LoVo (cell line): ENCODE results near the gene CARD8.
A peak's percentile ranks its signal among the peaks of the same experiment; 100 is the strongest.

Experiments
- DNase-seq: peaks from one replicate; pipeline ENCODE4 v3.0.0-alpha.2; 2016; ENCODE audit warnings: low spot score

The CARD8 gene

GRCh38 chr19:48210005-48210404, 45.7 kb downstream of the CARD8 start:
- DNase-seq, result no peak

DNA sequence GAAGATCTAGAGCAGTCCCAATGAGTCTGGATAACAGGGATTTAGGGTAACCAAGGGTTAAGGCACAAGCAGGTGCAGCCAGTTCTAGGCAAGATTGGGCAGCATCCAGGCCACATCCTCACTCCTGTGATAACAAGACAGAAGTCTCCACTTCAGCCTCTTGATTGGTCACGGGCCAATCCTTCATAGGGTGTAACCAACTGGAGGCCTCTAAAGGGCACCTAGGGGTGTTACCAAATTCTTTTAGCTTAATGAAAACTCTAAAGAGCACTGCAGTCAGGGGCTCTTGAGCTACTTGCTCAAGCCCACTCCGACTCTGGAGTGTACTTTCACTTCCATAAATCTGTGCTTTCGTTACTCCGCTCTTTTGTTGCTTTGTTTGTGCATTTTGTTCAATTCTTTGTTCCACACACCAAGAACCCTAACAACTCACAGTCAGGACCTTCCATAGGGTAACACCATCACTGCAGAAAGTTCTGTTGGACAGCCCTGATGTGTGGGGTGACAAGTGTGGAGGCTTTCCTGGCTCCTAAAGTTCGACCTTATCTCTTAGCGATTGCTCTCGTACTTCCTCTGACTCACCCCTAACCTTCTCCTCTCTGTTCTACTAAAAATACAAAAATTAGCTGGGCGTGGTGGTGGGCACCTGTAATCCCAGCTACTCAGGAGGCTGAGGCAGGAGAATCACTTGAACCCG, 49.2 kb downstream of the CARD8 start:
- DNase-seq, result no peak

DNA sequence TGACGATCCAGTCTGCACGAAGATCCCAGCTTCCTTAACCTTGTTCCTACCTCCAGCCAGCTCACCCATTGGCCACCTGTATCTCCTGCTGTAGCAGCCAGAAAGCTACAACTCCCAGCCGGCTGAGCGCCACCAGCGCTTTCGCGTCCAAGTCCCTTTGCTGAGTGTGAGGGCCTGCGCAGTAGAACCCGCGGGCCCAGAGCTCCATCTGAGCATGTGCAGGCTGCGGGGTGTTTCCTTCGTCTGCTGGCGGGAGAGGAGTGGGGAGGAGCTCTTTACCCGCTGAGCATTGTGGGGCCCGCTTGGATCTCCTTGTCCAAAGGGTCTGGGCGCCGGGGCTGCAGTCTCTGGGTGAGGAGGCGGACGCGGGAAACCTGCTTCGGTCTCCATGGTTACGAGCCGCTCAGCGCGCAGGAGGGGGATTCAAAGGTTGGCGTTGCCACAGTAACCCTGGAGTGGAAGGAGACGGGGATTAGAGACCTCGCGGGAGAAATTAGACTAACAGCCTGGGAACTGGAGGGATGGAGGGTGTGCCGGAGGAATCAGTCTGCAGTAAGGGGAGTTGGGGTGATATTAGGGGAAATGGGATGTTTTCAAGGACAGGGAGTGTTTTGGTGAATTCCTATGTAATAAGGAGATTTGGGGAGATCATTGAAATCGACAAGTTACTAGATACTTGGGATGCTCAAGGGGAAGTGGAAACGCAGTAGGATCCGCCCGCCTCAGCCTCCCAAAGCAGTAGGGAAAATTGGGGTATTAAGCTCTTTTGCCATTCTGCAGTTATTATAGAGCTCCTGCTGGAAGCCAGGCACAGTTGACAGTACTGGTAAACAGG, 51.7 kb downstream of the CARD8 start:
- peak; percentile 96 for DNase-seq

- DNase-seq, result no peak
Measured at GRCh38 chr19:48203222-48203793, 52.4 kb downstream of the CARD8 start.

DNA sequence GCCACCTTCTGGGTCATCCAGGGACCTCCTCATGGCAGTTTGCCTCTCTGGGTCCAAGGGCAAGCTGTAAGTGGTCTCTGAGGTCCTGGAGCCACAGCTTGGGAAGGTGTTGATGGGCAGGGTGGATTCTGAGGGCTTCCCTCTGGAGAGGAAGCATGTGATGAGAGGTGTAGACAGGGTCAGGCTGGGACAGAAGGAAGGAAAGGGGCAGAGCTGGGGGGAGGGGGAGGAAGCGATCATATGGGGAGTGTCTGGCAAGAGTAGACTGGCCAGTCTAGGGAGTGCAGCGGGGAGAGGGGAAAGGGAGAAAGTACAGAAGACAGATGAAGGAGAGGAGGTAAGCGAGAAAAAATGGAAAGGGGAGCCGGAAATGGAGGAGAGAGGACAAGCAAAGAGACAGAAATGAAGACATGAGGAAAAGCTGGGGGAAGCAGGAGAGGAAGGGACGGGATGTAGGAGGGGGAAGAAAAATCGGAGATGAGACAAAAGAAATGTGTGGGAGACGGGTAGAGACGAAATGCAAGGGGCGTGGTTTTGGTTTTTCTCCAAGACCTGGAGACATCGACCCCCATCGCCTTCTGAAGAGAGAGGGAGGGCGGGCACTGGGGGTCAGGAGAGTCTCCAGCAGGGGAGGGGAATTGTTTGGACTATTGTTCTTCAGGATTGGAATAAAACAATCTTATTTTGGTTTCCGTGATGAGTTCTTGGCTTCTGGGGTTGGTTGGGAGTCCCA, 58.6 kb downstream of the CARD8 start:
- no peak for DNase-seq

- DNase-seq, result no peak
Measured at GRCh38 chr19:48196321-48196763, 59.4 kb downstream of the CARD8 start.

DNA sequence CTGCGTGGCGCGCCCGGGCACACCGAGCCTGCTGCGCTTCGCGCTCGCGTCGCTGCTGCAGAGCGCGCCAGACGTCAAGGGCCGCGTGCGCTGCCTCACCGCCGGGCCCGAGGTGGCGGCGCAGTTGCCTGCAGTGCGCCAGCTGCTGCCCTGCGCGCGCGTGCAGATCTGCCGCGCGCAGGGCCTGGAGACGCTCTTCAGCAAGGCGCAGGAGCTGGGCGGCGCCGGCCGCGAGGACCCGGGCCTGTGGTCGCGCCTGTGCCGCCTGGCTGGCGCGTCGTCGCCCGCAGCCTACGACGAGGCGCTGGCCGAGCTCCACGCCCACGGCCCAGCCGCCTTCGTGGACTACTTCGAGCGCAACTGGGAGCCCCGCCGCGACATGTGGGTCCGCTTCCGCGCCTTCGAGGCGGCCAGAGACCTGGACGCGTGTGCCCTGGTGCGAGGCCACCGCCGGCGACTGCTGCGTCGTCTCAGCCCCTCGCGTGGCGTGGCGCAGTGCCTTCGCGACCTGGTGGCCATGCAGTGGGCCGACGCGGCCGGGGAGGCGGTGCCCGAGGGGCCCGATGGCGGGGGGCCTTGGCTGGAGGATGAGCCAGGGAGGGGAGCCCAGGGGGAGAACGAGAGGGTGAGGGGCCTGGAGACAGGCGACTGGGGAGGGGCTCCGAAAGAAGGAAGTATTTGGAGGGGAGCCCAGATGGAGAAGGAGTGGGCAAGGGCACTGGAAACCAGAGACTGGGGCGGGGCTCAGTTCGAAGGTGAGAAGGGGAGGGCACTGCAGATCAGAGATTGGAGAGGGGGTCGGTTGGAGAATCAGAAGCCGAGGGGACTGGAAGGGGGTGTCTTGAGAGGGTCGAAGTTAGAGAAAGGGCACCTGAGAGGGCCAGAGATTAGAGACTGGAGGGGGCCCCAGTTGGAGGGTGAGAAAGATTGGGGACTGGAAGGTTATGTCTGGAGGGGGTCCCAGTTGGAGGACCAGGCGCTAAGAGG, 60.6 kb downstream of the CARD8 start:
- DNase-seq, result no peak

GRCh38 chr19:48194041-48194843, 61.5 kb downstream of the CARD8 start:
- DNase-seq, result no peak

DNA sequence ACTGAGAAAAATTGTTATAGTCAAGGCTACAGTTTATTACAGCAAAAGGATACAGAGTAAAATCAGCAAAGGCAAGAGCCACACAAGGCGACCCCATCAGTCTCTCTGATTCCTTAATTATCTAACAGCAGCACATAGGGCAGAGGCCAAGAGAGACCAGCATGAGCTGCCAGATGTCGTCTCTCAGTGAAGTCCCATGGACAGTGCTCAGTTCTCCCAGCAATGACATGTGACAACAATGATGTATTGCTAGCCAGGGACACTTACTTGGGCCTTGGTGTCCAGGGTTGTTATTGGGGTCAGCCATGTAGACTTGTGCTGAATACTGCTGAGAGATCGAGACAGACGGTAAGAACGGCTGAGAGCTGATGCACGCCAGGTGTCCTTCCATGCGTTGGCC, 63.0 kb downstream of the CARD8 start:
- DNase-seq, result no peak

DNA sequence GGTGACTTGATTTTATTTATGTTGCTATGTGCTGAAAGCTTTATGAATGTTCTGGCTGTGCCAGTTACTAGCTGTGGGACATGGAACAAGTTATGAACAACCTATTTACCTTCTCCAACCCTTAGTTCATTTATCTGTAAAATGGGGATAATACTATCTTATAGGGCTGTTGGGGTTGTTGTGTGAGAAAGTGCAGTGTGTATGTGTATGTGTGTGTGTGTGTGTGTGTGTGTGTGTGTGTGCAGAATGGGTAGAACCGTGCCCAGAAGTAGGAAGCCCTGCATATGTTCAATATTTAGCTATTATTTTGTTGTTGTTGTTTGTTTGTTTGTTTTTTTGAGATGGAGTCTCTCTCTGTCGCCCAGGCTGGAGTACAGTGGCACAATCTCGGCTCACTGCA, 64.8 kb downstream of the CARD8 start:
- DNase-seq, result no peak

GRCh38 chr19:48190288-48190884, 65.3 kb downstream of the CARD8 start:
- DNase-seq, result peak; percentile 32

- DNase-seq, result no peak
Measured at GRCh38 chr19:48186541-48186991, 69.1 kb downstream of the CARD8 start.

GRCh38 chr19:48186015-48186414, 69.7 kb downstream of the CARD8 start:
- no peak for DNase-seq

DNA sequence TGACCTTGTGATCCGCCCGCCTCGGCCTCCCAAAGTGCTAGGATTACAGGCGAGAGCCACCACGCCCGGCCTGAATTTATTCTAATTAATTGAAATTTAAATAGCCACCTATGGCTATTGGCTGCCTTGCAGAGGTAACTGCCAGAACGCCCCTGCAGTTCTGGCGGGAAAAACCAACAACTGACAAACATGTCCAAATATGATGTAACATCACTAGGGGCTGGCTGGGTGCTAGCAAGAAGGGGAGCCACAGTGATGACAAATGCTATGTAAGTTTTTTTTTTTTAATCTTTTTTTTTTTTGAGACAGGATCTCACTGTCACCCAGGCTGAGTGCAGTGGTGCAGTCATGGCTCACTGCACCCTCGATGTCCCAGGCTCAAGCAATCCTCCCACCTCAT, 72.4 kb downstream of the CARD8 start:
- DNase-seq, result no peak

GRCh38 chr19:48182434-48182833, 73.3 kb downstream of the CARD8 start:
- no peak for DNase-seq

DNA sequence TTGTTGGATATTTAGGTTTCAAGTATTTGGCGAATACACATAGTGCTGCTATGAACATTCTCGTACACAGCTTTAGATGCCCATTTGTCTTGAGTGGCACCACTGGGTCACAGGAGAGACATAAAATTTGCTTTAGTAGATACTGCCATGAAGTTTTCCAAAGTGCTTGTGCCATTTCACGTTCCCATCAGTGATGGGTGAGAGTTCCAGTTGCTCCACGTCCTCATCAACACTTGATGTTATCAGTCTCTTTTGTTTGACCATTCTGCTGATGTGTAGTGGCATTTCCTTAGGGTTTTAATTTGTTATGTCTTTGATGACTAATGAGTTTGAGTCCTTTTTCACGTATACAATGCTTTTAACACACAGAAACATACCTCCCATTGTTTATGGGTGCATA, 74.2 kb downstream of the CARD8 start:
- no peak for DNase-seq

- DNase-seq, result no peak
Measured at GRCh38 chr19:48176226-48176625, 79.5 kb downstream of the CARD8 start.

GRCh38 chr19:48175578-48175977, 80.1 kb downstream of the CARD8 start:
- no peak for DNase-seq

DNA sequence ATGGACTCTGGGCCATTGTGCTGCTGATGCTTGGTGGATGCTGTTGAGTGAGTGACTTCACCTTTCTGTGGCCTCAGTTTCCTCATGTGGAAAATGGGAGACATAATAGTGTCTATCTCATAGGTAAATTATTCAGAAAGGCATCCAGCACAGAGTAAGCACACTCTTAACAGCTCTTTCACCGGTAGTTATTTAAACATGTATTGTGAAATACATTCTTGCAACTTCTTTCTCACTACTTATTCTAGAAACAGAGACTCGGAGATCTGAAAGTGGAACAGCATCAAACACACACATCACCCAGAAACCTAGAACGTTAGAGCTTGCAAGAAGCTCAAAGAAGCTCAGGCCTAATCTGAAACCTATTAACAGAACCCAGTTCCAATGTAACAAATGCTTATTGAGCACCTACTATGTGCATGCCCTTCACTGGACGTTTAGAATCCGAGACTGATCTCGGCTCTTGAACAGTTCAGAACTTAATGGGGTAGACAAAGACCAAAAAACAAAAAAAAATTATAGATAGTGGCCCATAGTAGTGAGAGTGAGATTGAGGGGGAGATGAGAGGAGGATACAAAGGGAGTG, 81.2 kb downstream of the CARD8 start:
- no peak for DNase-seq
